Activated CD4-positive, alpha-beta T cell treated with anti-CD3 and anti-CD28 coated beads for 24 hours (primary cell): ENCODE measurements around the gene GRIP2.

Experiments
- DNase-seq, 2 donors: peaks; one replicate each; pipeline ENCODE4 v3.0.0-alpha.2; 2020; ENCODE audit warnings: low read depth in 2 of 2

GRIP2 gene

GRCh38 chr3:14539384-14539741, 779 bp downstream of the GRIP2 start:
- no peak for DNase-seq

DNA sequence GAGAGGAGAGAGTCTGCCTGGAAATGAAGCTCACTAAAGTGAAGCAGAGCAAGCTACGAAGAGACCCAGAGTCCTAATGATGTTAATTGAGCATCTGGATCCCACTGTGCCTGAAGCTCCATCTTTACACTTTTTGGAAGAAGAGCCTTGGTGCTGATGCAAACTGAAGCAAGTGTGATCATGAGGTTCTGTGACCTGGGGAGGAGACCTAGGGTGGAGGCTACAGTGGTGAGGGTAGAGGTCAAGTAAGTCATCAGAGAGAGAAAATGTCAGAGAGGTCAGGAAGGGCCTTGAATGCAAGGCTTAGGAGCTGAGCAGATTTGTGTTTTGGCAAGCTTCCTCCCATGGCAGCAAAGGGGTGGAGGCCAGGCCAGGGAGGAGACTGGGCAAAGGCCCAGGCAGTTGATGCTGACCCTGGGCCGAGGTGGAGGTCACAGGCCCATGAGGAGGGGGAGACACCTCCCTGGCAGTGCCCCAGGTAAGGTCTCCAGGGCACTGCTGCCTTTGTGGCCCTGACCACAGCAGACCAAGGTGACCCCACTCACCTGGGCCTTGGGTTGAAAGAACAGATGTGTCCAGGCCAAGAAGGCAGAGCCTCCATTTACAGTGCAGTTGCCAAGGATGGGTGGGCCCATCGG, 1.6 kb downstream of the GRIP2 start:
- DNase-seq = no peak

DNA sequence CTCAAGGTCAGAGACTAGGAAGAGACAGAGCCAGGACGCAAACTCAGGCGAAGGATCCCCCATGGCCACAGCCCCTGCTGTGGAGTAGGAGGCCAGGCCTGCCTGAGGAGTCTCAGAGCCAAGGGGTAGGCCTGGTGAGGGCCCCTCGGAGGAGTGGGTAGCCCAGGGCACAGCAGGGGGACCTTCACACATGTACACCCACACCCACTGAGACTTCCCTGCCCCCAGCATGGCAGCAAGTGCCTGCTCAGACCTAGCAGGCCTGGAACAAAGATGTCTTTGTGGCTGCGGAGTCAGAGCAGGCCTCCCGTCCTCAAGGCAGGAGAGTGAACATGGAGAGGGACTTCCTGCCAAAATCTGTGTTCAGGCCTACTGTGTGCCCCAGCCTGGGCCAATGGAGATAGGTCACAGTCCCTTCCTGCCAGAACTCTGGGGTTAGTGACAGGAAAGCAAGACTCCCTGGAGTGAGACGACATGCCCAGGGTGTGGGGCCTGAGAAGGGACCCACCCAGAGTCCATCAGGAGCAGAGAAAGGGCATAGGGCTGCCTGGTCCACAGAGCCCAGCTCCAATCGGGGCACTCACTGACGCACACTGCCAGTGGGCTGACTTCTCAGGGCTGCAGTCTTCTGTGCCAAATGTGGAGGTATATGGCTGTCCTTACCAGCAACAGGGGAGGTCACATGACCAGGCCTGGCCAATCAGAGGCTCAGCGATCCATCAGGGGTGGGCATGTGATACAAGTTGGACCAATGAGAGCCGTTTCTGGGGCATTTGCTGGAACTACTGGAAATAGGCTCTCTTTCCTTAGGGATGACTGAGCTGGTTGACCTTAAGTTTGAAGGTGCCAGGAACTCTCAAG, 2.3 kb downstream of the GRIP2 start:
- DNase-seq = no peak

DNA sequence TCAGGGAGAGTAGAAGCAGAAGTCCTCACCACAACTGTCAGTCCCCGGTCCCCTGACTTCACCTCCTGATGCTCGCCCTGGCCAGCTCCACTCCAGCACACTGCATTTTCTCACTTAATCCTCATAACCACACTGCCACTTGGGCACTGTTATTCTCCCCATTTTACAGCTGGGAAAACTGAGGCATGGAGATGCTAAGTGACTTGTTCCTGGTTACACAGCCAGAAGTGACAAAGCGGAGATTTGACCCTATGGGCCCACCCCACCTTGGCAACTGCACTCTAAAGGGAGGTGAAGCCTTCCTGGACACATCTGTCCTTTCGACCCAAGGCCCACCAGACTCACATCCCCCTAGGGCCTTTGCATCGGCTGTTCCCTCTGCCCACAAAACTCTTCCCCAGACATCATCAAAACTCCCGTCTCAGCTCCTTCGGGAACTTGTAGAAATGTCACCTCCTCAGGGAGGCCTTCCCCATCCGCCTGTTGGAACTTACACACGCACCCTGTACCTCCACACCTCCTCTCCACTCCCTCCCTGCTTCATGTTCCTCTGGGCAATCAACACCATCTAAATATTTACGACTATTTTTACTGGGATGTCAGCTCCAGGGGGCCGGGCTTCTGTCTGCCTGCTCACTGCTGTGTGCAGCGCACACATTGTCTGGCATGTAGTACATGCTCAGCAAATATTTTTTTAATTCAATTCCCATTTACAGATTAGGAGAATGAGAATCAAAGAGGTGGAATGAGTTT, 3.1 kb downstream of the GRIP2 start:
- DNase-seq = no peak

DNA sequence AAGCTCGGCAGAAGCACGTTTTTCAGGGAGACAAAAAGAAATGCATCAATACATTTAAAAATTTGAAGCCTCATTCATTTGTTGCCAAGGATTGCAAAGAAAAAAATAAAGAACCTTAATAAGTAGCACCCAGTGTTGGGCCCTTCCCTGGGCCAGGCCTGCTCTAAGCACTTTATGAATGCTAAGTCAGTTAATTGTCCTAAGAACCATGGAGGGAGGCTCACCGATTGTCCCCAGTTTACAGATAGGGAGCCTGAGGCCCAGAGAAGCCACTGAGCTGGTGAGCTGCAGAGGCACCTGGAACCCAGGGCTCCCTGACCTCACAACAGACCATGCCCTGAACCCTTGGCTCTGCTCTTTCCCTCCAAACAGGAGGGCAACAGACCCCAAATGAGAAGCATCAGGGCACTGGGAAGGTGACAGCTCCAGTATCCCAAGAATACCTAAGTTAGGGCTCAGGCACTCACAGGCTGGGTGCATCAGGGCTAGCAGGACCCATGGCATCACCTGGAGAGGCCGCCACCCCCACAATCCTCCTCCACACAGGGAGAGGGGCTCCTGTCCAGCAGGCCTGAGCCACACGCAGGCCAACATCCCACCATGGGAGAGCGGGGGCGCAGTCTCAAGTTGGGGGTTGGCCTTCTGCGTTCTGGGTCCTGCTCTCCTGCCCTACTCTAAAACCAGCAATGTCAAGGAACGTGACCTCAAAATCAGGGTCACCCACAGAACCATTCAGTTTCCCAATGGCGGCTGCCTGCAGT, 3.9 kb downstream of the GRIP2 start:
- DNase-seq = no peak

- no peak for DNase-seq
These were observed 4.5 kb downstream of the GRIP2 start for GRCh38 chr3:14535616-14536015.

- no peak for DNase-seq
These were observed 5.5 kb downstream of the GRIP2 start for GRCh38 chr3:14534516-14535191.

GRCh38 chr3:14533457-14533958, 6.6 kb downstream of the GRIP2 start:
- DNase-seq = no peak

GRCh38 chr3:14532691-14533456, 7.3 kb downstream of the GRIP2 start:
- DNase-seq = no peak

- DNase-seq = no peak
These were observed 8.2 kb downstream of the GRIP2 start for GRCh38 chr3:14531856-14532395.

DNA sequence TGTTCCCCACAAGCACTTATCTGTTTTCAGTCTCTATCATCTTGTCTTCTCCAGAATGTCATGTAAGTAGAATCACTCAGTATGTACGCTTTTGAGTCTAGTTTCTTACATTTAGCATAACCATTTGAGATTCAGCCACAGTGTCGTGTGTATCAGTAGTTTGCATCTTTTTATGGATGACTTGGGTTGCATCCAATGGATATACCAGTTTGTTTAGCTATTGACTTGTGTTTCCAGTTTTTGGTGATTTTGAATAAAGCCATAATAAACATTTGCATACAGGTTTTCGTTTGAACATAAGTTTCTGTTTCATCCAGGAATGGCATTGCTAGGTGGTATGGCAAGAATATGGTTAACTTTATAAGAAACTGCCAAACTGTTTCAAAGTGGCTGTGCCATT, 12.1 kb downstream of the GRIP2 start:
- DNase-seq = no peak

DNA sequence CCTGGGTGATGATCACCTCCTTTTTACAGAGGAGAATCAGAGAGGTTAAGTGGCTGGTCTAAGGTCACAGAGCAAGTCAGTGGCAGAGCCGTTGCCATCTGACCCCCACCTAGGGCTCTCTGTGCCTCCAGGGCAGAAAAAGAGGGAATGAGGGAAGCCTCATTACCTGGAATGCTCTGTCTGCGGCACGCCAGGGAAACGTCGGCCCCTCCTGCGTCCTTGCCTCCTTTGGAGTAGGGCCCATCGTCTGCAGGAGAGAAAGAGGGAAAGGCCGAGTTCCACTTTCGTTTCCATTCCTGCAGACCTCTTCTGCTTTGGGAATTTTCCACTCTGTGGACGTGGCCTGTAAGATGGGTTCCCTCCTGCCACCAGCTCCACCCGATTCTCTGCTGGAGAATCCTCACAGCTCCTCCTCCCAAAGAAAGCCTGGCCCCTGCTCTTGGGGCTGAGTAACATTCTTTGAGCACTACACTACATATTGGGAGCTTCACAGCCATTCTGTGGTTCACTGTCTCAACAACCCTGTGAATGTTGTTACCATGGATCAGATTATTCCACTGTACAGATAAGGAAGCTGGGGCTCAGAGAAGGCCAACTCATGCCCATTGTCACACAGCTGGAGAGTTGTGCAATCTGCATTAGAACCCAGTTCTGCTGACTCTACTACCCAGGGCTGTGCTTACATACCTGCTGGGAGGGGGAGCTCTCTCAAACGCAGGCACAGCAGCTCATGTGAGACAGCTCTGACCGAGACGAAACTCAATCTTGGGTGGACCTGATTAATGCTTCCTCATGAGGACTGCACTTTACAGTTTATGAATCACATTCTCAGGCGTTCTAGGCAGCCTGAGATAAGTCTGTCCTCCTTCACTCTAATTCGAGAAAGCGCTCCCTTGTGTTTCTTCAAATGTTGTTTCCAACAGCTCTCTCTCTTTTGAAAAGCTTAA, 14.2 kb downstream of the GRIP2 start:
- no peak for DNase-seq

DNA sequence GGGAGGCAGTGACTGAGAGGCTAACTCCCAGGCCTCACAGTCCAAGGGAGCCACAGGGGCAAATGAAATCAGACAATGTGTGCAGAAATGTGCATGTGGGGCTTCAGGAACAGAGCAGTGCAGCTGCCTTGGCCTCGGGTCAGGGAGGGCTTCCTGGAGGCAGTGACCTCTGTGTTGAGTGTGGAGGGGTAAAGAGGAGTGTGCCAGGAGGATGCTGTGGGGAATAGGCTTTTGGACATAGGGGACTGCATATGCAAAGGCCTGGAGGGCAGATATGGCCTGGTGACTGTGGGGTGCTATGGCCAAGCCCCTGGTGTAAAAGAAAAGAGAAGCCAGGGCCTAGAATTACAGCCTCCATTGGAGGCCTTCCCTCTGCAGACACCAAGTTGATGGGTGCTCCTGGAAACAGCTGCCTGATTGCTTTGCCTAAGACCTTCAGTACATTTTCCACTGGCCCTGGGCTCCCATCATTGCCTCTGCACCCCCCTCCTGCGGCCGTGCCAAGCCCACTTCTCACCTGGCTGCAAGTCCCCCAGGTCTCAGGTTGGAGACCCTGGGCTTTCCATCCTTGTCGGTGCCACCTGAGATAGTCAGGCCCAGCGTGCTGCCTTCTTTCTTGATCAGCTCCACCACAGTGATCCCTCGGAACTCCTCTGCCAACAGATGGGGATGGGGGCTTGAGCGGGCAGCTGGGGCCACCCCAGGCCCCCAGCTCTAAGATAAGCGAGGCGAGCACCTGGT, 15.1 kb downstream of the GRIP2 start:
- no peak for DNase-seq

DNA sequence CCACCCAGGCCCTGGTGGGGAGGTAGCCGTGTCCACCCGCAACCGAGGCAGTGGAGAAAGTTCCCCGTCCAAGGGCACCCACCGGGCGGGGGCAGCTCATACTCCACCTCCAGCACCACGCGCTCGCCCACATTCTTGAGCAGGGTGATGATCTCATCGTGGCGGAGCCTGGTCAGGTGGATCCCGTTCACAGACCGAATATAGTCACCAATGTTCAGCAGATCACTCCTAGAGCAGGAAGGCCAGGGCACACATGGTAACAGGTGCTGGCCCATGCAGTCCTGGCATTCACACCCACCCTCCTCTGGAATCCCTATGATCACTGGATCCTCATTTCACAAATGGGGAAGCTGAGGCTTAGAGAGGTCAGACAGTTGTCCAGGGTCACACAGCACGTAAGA, 15.8 kb downstream of the GRIP2 start:
- DNase-seq = no peak

DNA sequence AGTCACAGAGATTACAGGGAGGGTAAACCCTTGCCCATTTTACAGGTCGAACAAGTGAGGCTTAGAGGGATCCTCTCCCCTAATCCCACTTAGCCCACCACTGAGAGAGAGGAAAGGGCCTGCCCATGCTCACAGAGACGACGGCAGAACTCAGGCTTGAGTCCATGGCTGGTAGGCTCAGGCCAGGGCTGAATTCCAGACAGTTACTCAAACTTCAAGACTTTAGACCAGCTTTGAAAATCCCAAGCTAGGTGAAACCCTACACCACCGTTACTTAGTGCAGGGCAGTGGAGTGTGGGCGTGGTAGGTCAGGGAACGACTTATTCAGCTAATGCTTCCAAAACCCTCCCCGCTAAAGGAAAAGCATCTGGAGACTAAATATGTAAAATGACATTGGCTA, 16.4 kb downstream of the GRIP2 start:
- DNase-seq = no peak

- no peak for DNase-seq
These were observed 17.4 kb downstream of the GRIP2 start for GRCh38 chr3:14522768-14523167.

- no peak for DNase-seq
These were observed 17.9 kb downstream of the GRIP2 start for GRCh38 chr3:14522129-14522691.

DNA sequence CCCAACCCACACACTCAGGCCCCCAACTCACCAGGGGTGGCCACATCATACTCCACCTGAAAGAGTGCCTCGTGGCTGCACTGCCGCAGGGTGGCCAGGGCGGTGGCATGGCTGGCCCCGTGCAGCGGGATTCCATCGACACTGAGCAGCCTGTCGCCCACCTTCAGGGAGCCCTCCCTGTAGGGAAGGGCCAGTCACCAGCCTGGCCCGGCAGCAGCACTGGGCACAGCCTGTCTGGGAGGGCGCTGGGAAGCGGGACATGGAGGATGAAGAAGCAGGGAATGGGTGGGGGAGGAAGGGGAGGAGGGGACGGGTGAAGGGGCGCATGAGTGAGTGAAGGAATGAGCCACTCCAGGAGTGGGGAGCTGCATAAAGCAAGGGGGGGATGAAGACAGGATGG, 18.5 kb downstream of the GRIP2 start:
- no peak for DNase-seq
